Breast epithelium (tissue), 4 donors: ENCODE results near the gene CKB. TPM values are rescaled to one million over a fixed set of nuclear protein-coding genes. Genes with fewer than 3 reads are reported as not detected.

Source experiments
- DNase-seq, 2 donors: peaks; one replicate each; pipeline ENCODE4 v3.0.0-alpha.2; 2019; ENCODE audit warnings: low spot score in 2 of 2
- H3K27ac ChIP-seq, 2 donors: fragments of 200-600 bp; sonication (generic) in 1 of 2; one replicate each; pipeline ENCODE4 v1.5.1; 2016 to 2019; ENCODE audit warnings: mild to moderate bottlenecking in 1 of 2
- H3K27me3 ChIP-seq, 2 donors: fragments of 200-600 bp; sonication (generic) in 1 of 2; one replicate each; pipeline versions ENCODE4 v1.5.1 to v1.6.0; 2017 to 2019; ENCODE audit warnings: control low read depth in 1 of 2, mild to moderate bottlenecking in 1 of 2
- H3K36me3 ChIP-seq: fragments of 200-600 bp; one replicate; pipeline ENCODE4 v1.5.1; 2019
- H3K4me1 ChIP-seq, 2 donors: fragments of 200-600 bp; sonication (generic); one replicate each; pipeline ENCODE4 v1.5.1; 2016 to 2019; ENCODE audit warnings: control low read depth in 1 of 2
- H3K4me3 ChIP-seq, 3 donors: fragments of 200-600 bp; sonication (generic); 1 replicate in 2 of 3; 2 replicates in 1 of 3; pipeline ENCODE4 v1.5.1; 2016 to 2019; ENCODE audit warnings: mild to moderate bottlenecking in 3 of 3, moderate library complexity in 2 of 3
- H3K9me3 ChIP-seq, 2 donors: fragments of 200-600 bp; sonication (generic) in 1 of 2; one replicate each; pipeline ENCODE4 v1.5.1; 2016 to 2019; ENCODE audit warnings: control low read depth in 1 of 2
- CTCF ChIP-seq, 3 donors: fragments of 450-650 bp; IDR thresholded peaks; one replicate each; pipeline ENCODE4 v1.5.1; 2016 to 2017; ENCODE audit warnings: antibody characterized with exemption in 3 of 3, mild to moderate bottlenecking in 3 of 3, moderate library complexity in 3 of 3
- POLR2A ChIP-seq: fragments of 450-650 bp; IDR thresholded peaks from one replicate; pipeline ENCODE4 v1.6.1; 2016; ENCODE audit warnings: antibody characterized with exemption, mild to moderate bottlenecking, moderate library complexity
- POLR2AphosphoS5 ChIP-seq, 3 donors: sonication (generic); formaldehyde crosslinking; IDR thresholded peaks; one replicate each; pipeline ENCODE4 v1.6.1; 2017; ENCODE audit warnings: antibody characterized with exemption in 3 of 3
- intact Hi-C: fragments of 100-400 bp; cut with DNase I; formaldehyde crosslinking; loops from one replicate; pipeline ENCODE4 v1.15.1; 2023; ENCODE audit warnings: low total_unique reads
- total RNA-seq, 3 donors: library from RNA; depleted of rRNA; stranded (reverse); fragments of >200 nt; gene quantifications; one replicate each; pipeline ENCODE4 v1.1.0, GENCODE V29; 2016

CKB gene
- total RNA-seq, 3 donors from 2014 or later: 61.6 to 305 (median 83.2) TPM

GRCh38 chr14:103509864-103510723 is 12.5 kb downstream of the CKB start:
- H3K36me3 ChIP-seq: no peaks in the 10 kb centered on the region
- peaks cover 4 to 13% of the 10 kb centered on the region in 2 donors for H3K4me1 ChIP-seq
- no peak overlapping the region for H3K27ac ChIP-seq
- TF ChIP-seq CTCF (IDR thresholded peaks at IDR 0.05): no peak
- no peak for TF ChIP-seq POLR2A
- no peak for TF ChIP-seq POLR2AphosphoS5 (IDR thresholded peaks at IDR 0.05)
- peak in 1 of 2 donors; percentile 35 for DNase-seq
- no peaks in the 10 kb centered on the region for H3K9me3 ChIP-seq
- intact Hi-C loops: no loop called here
- H3K4me3 ChIP-seq: no peak overlapping the region
- no peaks in the 10 kb centered on the region for H3K27me3 ChIP-seq

GRCh38 chr14:103508521-103509329 is 13.9 kb downstream of the CKB start:
- H3K36me3 ChIP-seq: no peaks in the 10 kb centered on the region
- H3K4me1 ChIP-seq: peaks cover 4 to 11% of the 10 kb centered on the region in 2 donors
- H3K27me3 ChIP-seq: no peaks in the 10 kb centered on the region
- peak in 1 of 2 donors; percentile 10 for DNase-seq
- intact Hi-C loops: no loop called here
- TF ChIP-seq POLR2A: no peak
- H3K9me3 ChIP-seq: no peaks in the 10 kb centered on the region
- no peak overlapping the region for H3K27ac ChIP-seq
- no peak overlapping the region for H3K4me3 ChIP-seq

GRCh38 chr14:103507751-103508150 is 14.9 kb downstream of the CKB start:
- TF ChIP-seq CTCF (IDR thresholded peaks at IDR 0.05): no peak
- TF ChIP-seq POLR2AphosphoS5 (IDR thresholded peaks at IDR 0.05): no peak
- no peak for TF ChIP-seq POLR2A
- H3K9me3 ChIP-seq: no peaks in the 10 kb centered on the region
- intact Hi-C loops: no loop called here
- H3K36me3 ChIP-seq: no peaks in the 10 kb centered on the region
- DNase-seq: no peak
- H3K27me3 ChIP-seq: no peaks in the 10 kb centered on the region
- no peak overlapping the region for H3K4me3 ChIP-seq
- H3K4me1 ChIP-seq: peaks cover 0 to 4% of the 10 kb centered on the region in 2 donors
- no peak overlapping the region for H3K27ac ChIP-seq

GRCh38 chr14:103504991-103505565 is 17.6 kb downstream of the CKB start:
- no peaks in the 10 kb centered on the region for H3K27me3 ChIP-seq
- TF ChIP-seq POLR2A: no peak
- no peak for TF ChIP-seq CTCF (IDR thresholded peaks at IDR 0.05)
- TF ChIP-seq POLR2AphosphoS5 (IDR thresholded peaks at IDR 0.05): no peak
- H3K27ac ChIP-seq: no peak overlapping the region
- intact Hi-C loops: loop anchor here (5.0 kb wide), 1 partner anchor 652 kb away; no protein-coding TSS in a partner anchor
- no peaks in the 10 kb centered on the region for H3K36me3 ChIP-seq
- no peak for DNase-seq
- no peaks in the 10 kb centered on the region for H3K4me1 ChIP-seq
- H3K9me3 ChIP-seq: no peaks in the 10 kb centered on the region
- H3K4me3 ChIP-seq: no peak overlapping the region

- no peaks in the 10 kb centered on the region for H3K36me3 ChIP-seq
- no peak overlapping the region for H3K4me3 ChIP-seq
- no peak for DNase-seq
- intact Hi-C loops: loop anchor here (5.0 kb wide), 1 partner anchor 654 kb away; no protein-coding TSS in a partner anchor
- TF ChIP-seq CTCF (IDR thresholded peaks at IDR 0.05) (no peak), POLR2AphosphoS5 (IDR thresholded peaks at IDR 0.05) (no peak), POLR2A (no peak)
- H3K4me1 ChIP-seq: no peaks in the 10 kb centered on the region
- no peaks in the 10 kb centered on the region for H3K9me3 ChIP-seq
- no peaks in the 10 kb centered on the region for H3K27me3 ChIP-seq
- H3K27ac ChIP-seq: no peak overlapping the region
These were observed 19.3 kb downstream of the CKB start for GRCh38 chr14:103503296-103503695.
